K562 (cell line): ENCODE results near the gene PRR7. TPM values are rescaled to one million over a fixed set of nuclear protein-coding genes. Genes with fewer than 3 reads are reported as not detected.
A peak's percentile ranks its signal among the peaks of the same experiment; 100 is the strongest.

Experiments used
- CEBPG ChIP-seq, 3 experiments: fragments of 200-800 bp in 1 of 3; sonication (Bioruptor generic) in 1 of 3; sonication (generic) in 1 of 3; formaldehyde crosslinking in 1 of 3; IDR thresholded peaks in 2 of 3; conservative IDR thresholded peaks in 1 of 3; 2 replicates each; pipeline versions ENCODE4 v1.6.1 to v1.8.0; 2016 to 2022; ENCODE audit warnings: missing compliant biosample characterization in 2 of 3, missing genetic modification characterization in 2 of 3, mild to moderate bottlenecking in 1 of 3, missing genetic modification reagents in 1 of 3
- CREB1 ChIP-seq, 2 experiments: sonication (generic) in 1 of 2; formaldehyde crosslinking in 1 of 2; IDR thresholded peaks; 2 replicates each; pipeline versions ENCODE4 v1.6.1 to v1.8.0; 2012 to 2022; ENCODE audit warnings: inconsistent platforms in 1 of 2, mild to moderate bottlenecking in 1 of 2, missing genetic modification reagents in 1 of 2, moderate library complexity in 1 of 2
- CREM ChIP-seq: IDR thresholded peaks from 2 replicates; pipeline ENCODE4 v1.6.1; 2014; ENCODE audit warnings: antibody characterized with exemption, low read depth
- CTCF ChIP-seq, 3 experiments: IDR thresholded peaks in 2 of 3; conservative IDR thresholded peaks in 1 of 3; 2 replicates each; pipeline ENCODE4 v1.5.1; 2011 to 2012; ENCODE audit warnings: low read length in 3 of 3, mild to moderate bottlenecking in 3 of 3, control low read depth in 2 of 3, improper control_type of control experiment in 1 of 3, inconsistent platforms in 1 of 3, low read depth in 1 of 3, mixed read lengths in 1 of 3, moderate library complexity in 1 of 3; ENCODE audit not compliant: insufficient read depth in 2 of 3
- ETV6 ChIP-seq, 3 experiments: fragments of 150-350 bp in 1 of 3; sonication (generic) in 1 of 3; formaldehyde crosslinking in 1 of 3; IDR thresholded peaks; 2 replicates each; pipeline versions ENCODE4 v1.6.1 to v1.8.0; 2014 to 2022; ENCODE audit warnings: borderline replicate concordance in 2 of 3, low read depth in 2 of 3, antibody characterized with exemption in 1 of 3, low read length in 1 of 3, mild to moderate bottlenecking in 1 of 3, missing genetic modification reagents in 1 of 3
- HCFC1 ChIP-seq: IDR thresholded peaks from 2 replicates; pipeline ENCODE4 v1.6.1; 2012; ENCODE audit warnings: low read depth, low read length, improper control_type of control experiment
- HDGF ChIP-seq: fragments of 450-650 bp; IDR thresholded peaks from 2 replicates; pipeline ENCODE4 v1.6.1; 2016
- MAFG ChIP-seq: fragments of 450-650 bp; conservative IDR thresholded peaks from 2 replicates; pipeline ENCODE4 v1.6.1; 2016; ENCODE audit warnings: missing genetic modification characterization, missing compliant biosample characterization
- MEIS2 ChIP-seq: fragments of 450-650 bp; IDR thresholded peaks from 2 replicates; pipeline ENCODE4 v1.6.1; 2014; ENCODE audit warnings: mild to moderate bottlenecking; ENCODE audit not compliant: partially characterized antibody
- MXI1 ChIP-seq: IDR thresholded peaks from 2 replicates; pipeline ENCODE4 v1.6.1; 2011; ENCODE audit warnings: low read depth, mild to moderate bottlenecking, improper control_type of control experiment, low read length
- MYNN ChIP-seq, 2 experiments: sonication (generic); formaldehyde crosslinking in 1 of 2; IDR thresholded peaks; 2 replicates each; pipeline versions ENCODE4 v1.5.0 to v1.6.1; 2016 to 2020; ENCODE audit warnings: antibody characterized with exemption in 1 of 2, missing genetic modification reagents in 1 of 2
- NFYB ChIP-seq: IDR thresholded peaks from 2 replicates; pipeline ENCODE4 v1.6.1; 2011; ENCODE audit warnings: mild to moderate bottlenecking, moderate library complexity; ENCODE audit not compliant: insufficient read length; ENCODE audit errors: extremely low read depth
- RBM25 ChIP-seq: fragments of 200-400 bp; formaldehyde crosslinking; IDR thresholded peaks from 2 replicates; pipeline ENCODE4 v1.6.1; 2018; ENCODE audit warnings: low read length, low read depth, moderate library complexity; ENCODE audit not compliant: severe bottlenecking
- RFX5 ChIP-seq: IDR thresholded peaks from 2 replicates; pipeline ENCODE4 v1.6.1; 2011; ENCODE audit warnings: low read depth, mild to moderate bottlenecking, improper control_type of control experiment, low read length
- STAT5A ChIP-seq: IDR thresholded peaks from 2 replicates; pipeline ENCODE4 v1.6.1; 2012; ENCODE audit warnings: low read length, inconsistent platforms, borderline replicate concordance
- TAF9B ChIP-seq: fragments of 450-650 bp; IDR thresholded peaks from 2 replicates; pipeline ENCODE4 v1.6.1; 2018; ENCODE audit warnings: mild to moderate bottlenecking; ENCODE audit not compliant: partially characterized antibody
- TBL1XR1 ChIP-seq, 2 experiments: IDR thresholded peaks; 2 replicates each; pipeline ENCODE4 v1.6.1; 2012; ENCODE audit warnings: improper control_type of control experiment in 2 of 2, low read length in 2 of 2, mild to moderate bottlenecking in 1 of 2
- ZFPM2 ChIP-seq: fragments of 250-450 bp; sonication (Bioruptor Pico); IDR thresholded peaks from 2 replicates; pipeline ENCODE4 v1.5.1; 2022; ENCODE audit warnings: mild to moderate bottlenecking
- ZZZ3 ChIP-seq: fragments of 450-650 bp; IDR thresholded peaks from 2 replicates; pipeline ENCODE4 v1.6.1; 2016; ENCODE audit warnings: antibody characterized with exemption, mild to moderate bottlenecking, moderate library complexity
- polyA plus RNA-seq, 8 experiments: library from polyadenylated mRNA; depleted of rRNA in 4 of 8; stranded (reverse) in 5 of 8; unstranded in 3 of 8; fragments of >200 nt; fragmentation: Nextera tagmentation in 2 of 8; fragmentation: Illumina TruSeq in 1 of 8; extraction: Ambion mirVana in 2 of 8; extraction: Trizol in 1 of 8; gene quantifications; 2 replicates each; pipeline versions ENCODE4 v1.2.1 to v1.2.3, GENCODE V29; 2011 to 2014; ENCODE audit warnings: inconsistent platforms in 1 of 8, missing spikeins in 1 of 8
- total RNA-seq, 7 experiments: library from RNA; depleted of rRNA in 6 of 7; stranded (reverse); fragments of >200 nt in 6 of 7; fragmentation: Illumina TruSeq in 2 of 7; extraction: Trizol in 2 of 7; gene quantifications; 2 replicates each; pipeline versions ENCODE4 v1.2.1 to v1.2.3, GENCODE V29; 2011 to 2021; ENCODE audit warnings: low replicate concordance in 1 of 7
- TF ChIP-seq, protein P1 (sequence below): sonication (generic); formaldehyde crosslinking; IDR thresholded peaks from 2 replicates; pipeline ENCODE4 v1.8.0; 2023; ENCODE audit warnings: mild to moderate bottlenecking, missing genetic modification reagents
- TF ChIP-seq, protein P2 (sequence below): IDR thresholded peaks from 2 replicates; pipeline ENCODE4 v1.6.1; 2012; ENCODE audit warnings: low read depth, low read length, improper control_type of control experiment, borderline replicate concordance

Gene PRR7
- total and polyA plus RNA-seq, 9 of the 15 experiments (the other 6 are each of a cell fraction or from before 2014, with no cell fraction given) = 0.80 to 11.3 (median 10.4) TPM; not detected in 4

- TF ChIP-seq, protein P1, sequence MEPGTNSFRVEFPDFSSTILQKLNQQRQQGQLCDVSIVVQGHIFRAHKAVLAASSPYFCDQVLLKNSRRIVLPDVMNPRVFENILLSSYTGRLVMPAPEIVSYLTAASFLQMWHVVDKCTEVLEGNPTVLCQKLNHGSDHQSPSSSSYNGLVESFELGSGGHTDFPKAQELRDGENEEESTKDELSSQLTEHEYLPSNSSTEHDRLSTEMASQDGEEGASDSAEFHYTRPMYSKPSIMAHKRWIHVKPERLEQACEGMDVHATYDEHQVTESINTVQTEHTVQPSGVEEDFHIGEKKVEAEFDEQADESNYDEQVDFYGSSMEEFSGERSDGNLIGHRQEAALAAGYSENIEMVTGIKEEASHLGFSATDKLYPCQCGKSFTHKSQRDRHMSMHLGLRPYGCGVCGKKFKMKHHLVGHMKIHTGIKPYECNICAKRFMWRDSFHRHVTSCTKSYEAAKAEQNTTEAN (CRISPR knock-in tag) = no peak
- TF ChIP-seq ZZZ3 (no peak), TBL1XR1 (IDR thresholded peaks at IDR 0.05; ENCODE audit: low read length in 2 of 2) (0 out of 4 replicates have a peak, but pooled peaks of 1 of the 2 experiments have one; percentile 11), MEIS2 (peak; percentile 76), ZFPM2 (CRISPR knock-in tag) (no peak), CTCF (IDR thresholded peaks at IDR 0.05 in 2 of 3, conservative IDR thresholded peaks at IDR 0.05 in 1 of 3; ENCODE audit: insufficient read depth in 2 of 3, low read depth in 1 of 3, low read length in 3 of 3) (peak; percentile 77 to 79 (median 79)), CREM (peak; percentile 56; the same call in 1 of the 2 replicates), RBM25 (peak; percentile 36), CREB1 (IDR thresholded peaks at IDR 0.05) (no peak), CREB1 (CRISPR knock-in tag; IDR thresholded peaks at IDR 0.05) (peak; percentile 62; the same call in 1 of the 2 replicates), MXI1 (peak; percentile 99), STAT5A (no peak), NFYB (peak; percentile 74), MAFG (no peak), ETV6 (IDR thresholded peaks at IDR 0.05; ENCODE audit: borderline replicate concordance in 1 of 2, low read depth in 2 of 2, low read length in 1 of 2) (no peak), ETV6 (CRISPR knock-in tag; IDR thresholded peaks at IDR 0.05; ENCODE audit: borderline replicate concordance) (0 out of 2 replicates have a peak, but pooled peaks have one; percentile 30), RFX5 (peak; percentile 88), CEBPG (CRISPR knock-in tag; IDR thresholded peaks at IDR 0.05) (peak; percentile 33; the same call in 1 of the 2 replicates), CEBPG (tag; conservative IDR thresholded peaks at IDR 0.05 in 1 of 2, IDR thresholded peaks at IDR 0.05 in 1 of 2) (0 out of 4 replicates have a peak, but pooled peaks of 1 of the 2 experiments have one; percentile 36), HCFC1 (peak; percentile 39), TAF9B (no peak), HDGF (no peak), MYNN (IDR thresholded peaks at IDR 0.05) (peak; percentile 94; the same call in 1 of the 2 replicates), MYNN (CRISPR knock-in tag; IDR thresholded peaks at IDR 0.05) (no peak)
- TF ChIP-seq, protein P2, sequence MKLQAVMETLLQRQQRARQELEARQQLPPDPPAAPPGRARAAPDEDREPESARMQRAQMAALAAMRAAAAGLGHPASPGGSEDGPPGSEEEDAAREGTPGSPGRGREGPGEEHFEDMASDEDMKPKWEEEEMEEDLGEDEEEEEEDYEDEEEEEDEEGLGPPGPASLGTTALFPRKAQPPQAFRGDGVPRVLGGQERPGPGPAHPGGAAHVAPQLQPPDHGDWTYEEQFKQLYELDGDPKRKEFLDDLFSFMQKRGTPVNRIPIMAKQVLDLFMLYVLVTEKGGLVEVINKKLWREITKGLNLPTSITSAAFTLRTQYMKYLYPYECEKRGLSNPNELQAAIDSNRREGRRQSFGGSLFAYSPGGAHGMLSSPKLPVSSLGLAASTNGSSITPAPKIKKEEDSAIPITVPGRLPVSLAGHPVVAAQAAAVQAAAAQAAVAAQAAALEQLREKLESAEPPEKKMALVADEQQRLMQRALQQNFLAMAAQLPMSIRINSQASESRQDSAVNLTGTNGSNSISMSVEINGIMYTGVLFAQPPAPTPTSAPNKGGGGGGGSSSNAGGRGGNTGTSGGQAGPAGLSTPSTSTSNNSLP = no peak
These were observed 10.6 kb downstream of the PRR7 start (continued) for GRCh38 chr5:177456976-177457851.
